Measurements from ENCODE around the gene PPP2R3B. TPM values are rescaled to one million over a fixed set of nuclear protein-coding genes. Genes with fewer than 3 reads are reported as not detected.

PPP2R3B gene
- total RNA-seq, 1 donor = 9.1 TPM

- no peak for TF ChIP-seq CTCF (IDR thresholded peaks at IDR 0.05; ENCODE audit: insufficient read depth, low read depth, low read length)
- H3K4me3 ChIP-seq (ENCODE audit: low read depth, low read length) = peak overlapping the region; percentile 94
- DNase-seq (ENCODE audit: low read depth) = peak; percentile 18
Measured at GRCh38 chrX:320126-320783, 66.5 kb downstream of the PPP2R3B start.

GRCh38 chrX:319579-320125, 67.1 kb downstream of the PPP2R3B start:
- no peak for TF ChIP-seq CTCF (IDR thresholded peaks at IDR 0.05; ENCODE audit: insufficient read depth, low read depth, low read length)
- DNase-seq (ENCODE audit: low read depth) = no peak
- H3K4me3 ChIP-seq (ENCODE audit: low read depth, low read length) = peak overlapping the region; percentile 94

GRCh38 chrX:318739-319578, 67.7 kb downstream of the PPP2R3B start, which contains the start of gene GTPBP6:
GTPBP6 (minus strand) TSS chrX:318796; CDS start chrX:318787, 9 bp downstream.
- peak; percentile 100 for DNase-seq (ENCODE audit: low read depth)
- no peak for TF ChIP-seq CTCF (IDR thresholded peaks at IDR 0.05; ENCODE audit: insufficient read depth, low read depth, low read length)
- peak within 1 kb of the TSS; percentile 94 for H3K4me3 ChIP-seq (ENCODE audit: low read depth, low read length)

- DNase-seq (ENCODE audit: low read depth) = peak; percentile 99
- peak overlapping the region; percentile 84 for H3K4me3 ChIP-seq (ENCODE audit: low read depth, low read length)
- no peak for TF ChIP-seq CTCF (IDR thresholded peaks at IDR 0.05; ENCODE audit: insufficient read depth, low read depth, low read length)
Measured at GRCh38 chrX:318068-318738, 68.5 kb downstream of the PPP2R3B start.

- no peak for DNase-seq (ENCODE audit: low read depth)
- TF ChIP-seq CTCF (IDR thresholded peaks at IDR 0.05; ENCODE audit: insufficient read depth, low read depth, low read length) = no peak
- H3K4me3 ChIP-seq (ENCODE audit: low read depth, low read length) = peak overlapping the region; percentile 84
Measured at GRCh38 chrX:317424-318067, 69.2 kb downstream of the PPP2R3B start.

Measured in fibroblast of villous mesenchyme (primary cell).